IMR-90 (cell line): ENCODE results near the gene OSBPL3. TPM values are rescaled to one million over a fixed set of nuclear protein-coding genes. Genes with fewer than 3 reads are reported as not detected.

ENCODE experiments used
- ATAC-seq: fragments of 200-7000 bp; cut with Tn5 transposase; 2 replicates; pipeline ENCODE4 v1.9.1; 2020; ENCODE audit warnings: low read depth, mild to moderate bottlenecking, moderate library complexity
- BruUV-seq: library from RNA; stranded (reverse); fragments of 400-500 nt; replicated peaks from 2 replicates; lab custom pipeline; 2021; lab: Mats Ljungman, UMichigan
- CTCF ChIA-PET: fragments of 300-600 bp; formaldehyde crosslinking; extraction: SDS; loops from one replicate; lab custom pipeline; 2021; ENCODE audit warnings: antibody characterized with exemption; lab: Yijun Ruan, JAX
- POLR2A ChIA-PET: fragments of 300-600 bp; sonication (Branson Sonifier 250); formaldehyde crosslinking; loops from one replicate; lab custom pipeline; 2022; ENCODE audit warnings: antibody characterized with exemption; ENCODE audit not compliant: unreplicated experiment; lab: Charles Lee
- DNase-seq: peaks from one replicate; pipeline ENCODE4 v3.0.0; 2013
- H2AFZ ChIP-seq: replicated peaks from 2 replicates; pipeline ENCODE3; 2013; ENCODE audit warnings: low read length, mild to moderate bottlenecking; ENCODE audit not compliant: poor library complexity
- H2AK5ac ChIP-seq: 2 replicates; pipeline ENCODE4 v1.6.1; 2013; ENCODE audit warnings: low read depth, low read length, inconsistent platforms
- H2AK9ac ChIP-seq: replicated peaks from 2 replicates; pipeline ENCODE3; 2013; ENCODE audit warnings: mild to moderate bottlenecking, low read depth, low read length, moderate library complexity; ENCODE audit not compliant: poor library complexity
- H2BK120ac ChIP-seq: 2 replicates; pipeline ENCODE4 v1.6.1; 2013; ENCODE audit warnings: low read depth, low read length, inconsistent platforms
- H2BK15ac ChIP-seq: 3 replicates; pipeline ENCODE4 v1.6.1; 2013; ENCODE audit warnings: low read depth, low read length, inconsistent platforms
- H2BK20ac ChIP-seq: 2 replicates; pipeline ENCODE4 v1.6.1; 2013; ENCODE audit warnings: low read depth, mild to moderate bottlenecking, inconsistent platforms, low read length, moderate library complexity
- H2BK5ac ChIP-seq: 2 replicates; pipeline ENCODE4 v1.6.1; 2013; ENCODE audit warnings: mild to moderate bottlenecking, low read depth, low read length, inconsistent platforms; ENCODE audit not compliant: poor library complexity, severe bottlenecking
- H3K14ac ChIP-seq: replicated peaks from 2 replicates; pipeline ENCODE4 v1.6.1; 2013; ENCODE audit warnings: low read depth, low read length, inconsistent platforms
- H3K18ac ChIP-seq: 2 replicates; pipeline ENCODE4 v1.6.1; 2013; ENCODE audit warnings: low read depth, low read length, control low read depth
- H3K23ac ChIP-seq: 2 replicates; pipeline ENCODE4 v1.6.1; 2013; ENCODE audit warnings: low read depth, low read length, inconsistent platforms
- H3K27ac ChIP-seq: 2 replicates; pipeline ENCODE4 v1.5.1; 2013; ENCODE audit warnings: mild to moderate bottlenecking, control low read depth, low read length; ENCODE audit not compliant: insufficient read depth
- H3K27me3 ChIP-seq: 2 replicates; pipeline ENCODE4 v1.6.1; 2013; ENCODE audit warnings: low read length; ENCODE audit not compliant: control insufficient read depth, insufficient read depth
- H3K36me3 ChIP-seq: 2 replicates; pipeline ENCODE4 v1.6.1; 2013; ENCODE audit warnings: low read length, mixed read lengths; ENCODE audit not compliant: control insufficient read depth, insufficient read depth
- H3K4ac ChIP-seq: 2 replicates; pipeline ENCODE4 v1.6.1; 2013; ENCODE audit warnings: low read depth, low read length, inconsistent platforms
- H3K4me1 ChIP-seq: 2 replicates; pipeline ENCODE4 v1.6.1; 2013; ENCODE audit warnings: low read length, mixed read lengths; ENCODE audit not compliant: control insufficient read depth, insufficient read depth
- H3K4me2 ChIP-seq: 2 replicates; pipeline ENCODE4 v1.6.1; 2013; ENCODE audit warnings: low read depth, mild to moderate bottlenecking, control low read depth, low read length, moderate library complexity
- H3K4me3 ChIP-seq: 2 replicates; pipeline ENCODE4 v1.5.1; 2013; ENCODE audit warnings: low read depth, mild to moderate bottlenecking, control low read depth, low read length, moderate library complexity; ENCODE audit not compliant: insufficient read depth
- H3K56ac ChIP-seq: 2 replicates; pipeline ENCODE4 v1.6.1; 2013; ENCODE audit warnings: low read length, inconsistent platforms; ENCODE audit not compliant: insufficient read depth; ENCODE audit errors: extremely low read depth
- H3K79me1 ChIP-seq, 2 experiments: 2 replicates each; pipeline ENCODE4 v1.6.1; 2013; ENCODE audit warnings: low read length in 2 of 2, inconsistent platforms in 1 of 2, low read depth in 1 of 2
- H3K9ac ChIP-seq: 2 replicates; pipeline ENCODE4 v1.6.1; 2013; ENCODE audit warnings: low read depth, low read length, control low read depth
- H3K9me1 ChIP-seq: 2 replicates; pipeline ENCODE4 v1.6.1; 2013; ENCODE audit warnings: low read length, inconsistent platforms; ENCODE audit not compliant: insufficient read depth
- H3K9me3 ChIP-seq: 2 replicates; pipeline ENCODE4 v1.6.1; 2013; ENCODE audit warnings: low read length; ENCODE audit not compliant: control insufficient read depth, insufficient read depth
- H4K20me1 ChIP-seq: 2 replicates; pipeline ENCODE4 v1.6.1; 2013; ENCODE audit warnings: low read length, inconsistent platforms; ENCODE audit not compliant: insufficient read depth
- H4K5ac ChIP-seq: 2 replicates; pipeline ENCODE4 v1.6.1; 2013; ENCODE audit warnings: mild to moderate bottlenecking, low read depth, low read length, control low read depth
- H4K8ac ChIP-seq, 2 experiments: 2 replicates each; pipeline ENCODE4 v1.6.1; 2013; ENCODE audit warnings: low read depth in 2 of 2, low read length in 2 of 2, control low read depth in 1 of 2, inconsistent platforms in 1 of 2
- H4K91ac ChIP-seq: 2 replicates; pipeline ENCODE4 v1.6.1; 2013; ENCODE audit warnings: low read depth, low read length, inconsistent platforms; ENCODE audit not compliant: insufficient read depth
- BHLHE40 ChIP-seq: fragments of 150-350 bp; IDR thresholded peaks from 2 replicates; pipeline ENCODE4 v1.6.1; 2016; ENCODE audit warnings: mild to moderate bottlenecking, low read depth, low read length
- CEBPB ChIP-seq: IDR thresholded peaks from 2 replicates; pipeline ENCODE4 v1.6.1; 2012; ENCODE audit warnings: low read depth, low read length, improper control_type of control experiment
- ELK1 ChIP-seq: fragments of 150-350 bp; IDR thresholded peaks from 2 replicates; pipeline ENCODE4 v1.6.1; 2016; ENCODE audit warnings: low read depth, mild to moderate bottlenecking, low read length, moderate library complexity, borderline replicate concordance
- NFE2L2 ChIP-seq: fragments of 150-350 bp; IDR thresholded peaks from 2 replicates; pipeline ENCODE4 v1.6.1; 2016; ENCODE audit warnings: low read depth, mild to moderate bottlenecking, low read length
- RCOR1 ChIP-seq: IDR thresholded peaks from 2 replicates; pipeline ENCODE4 v1.6.1; 2012; ENCODE audit warnings: mild to moderate bottlenecking, low read length, improper control_type of control experiment; ENCODE audit not compliant: insufficient replicate concordance
- RFX5 ChIP-seq: IDR thresholded peaks from 2 replicates; pipeline ENCODE4 v1.8.0; 2012; ENCODE audit warnings: low read depth, mild to moderate bottlenecking, low read length, moderate library complexity
- SMC3 ChIP-seq: fragments of 150-350 bp; IDR thresholded peaks from 2 replicates; pipeline ENCODE4 v1.6.1; 2016; ENCODE audit warnings: low read depth, mild to moderate bottlenecking, antibody characterized with exemption, low read length, moderate library complexity
- dilution Hi-C: fragments of 300-500 bp; cut with HindIII; formaldehyde crosslinking; loops from one replicate; pipeline ENCODE4 v1.14.3; 2018; ENCODE audit warnings: low sequenced_read_pairs; ENCODE audit not compliant: unreplicated experiment
- in situ Hi-C: fragments of 300-500 bp; cut with MboI; formaldehyde crosslinking; loops from 3 replicates; pipeline ENCODE4 v1.14.3; 2019; ENCODE audit warnings: low sequenced_read_pairs, inconsistent platforms, mixed read lengths
- intact Hi-C: fragments of 100-400 bp; cut with micrococcal nuclease; formaldehyde crosslinking; loops from 2 replicates; pipeline ENCODE4 v1.10.0; 2022
- polyA plus RNA-seq, 3 experiments: library from polyadenylated mRNA; depleted of rRNA; stranded (reverse); fragments of >200 nt; gene quantifications; 2 replicates each; pipeline ENCODE4 v1.2.3, GENCODE V29; 2012; ENCODE audit warnings: low replicate concordance in 1 of 3
- total RNA-seq: library from RNA; depleted of rRNA; stranded (reverse); fragments of >200 nt; gene quantifications from 2 replicates; pipeline ENCODE4 v1.2.3, GENCODE V29; 2012

Gene OSBPL3
- total and polyA plus RNA-seq, 2 of the 4 experiments (the other 2 are of a cell fraction), result 18.0 to 29.9 TPM

GRCh38 chr7:24863626-24864025 is 116.4 kb downstream of the OSBPL3 start:
- H3K9me1 ChIP-seq, result peaks cover 3% of the 10 kb centered on the region
- POLR2A ChIA-PET, result no interaction called here
- dilution Hi-C loops (no loop called here), in situ Hi-C loops (no loop called here), intact Hi-C loops (no loop called here)
- no peaks in the 10 kb centered on the region for H3K4me1 ChIP-seq
- H2BK5ac ChIP-seq, result no peak overlapping the region
- TF ChIP-seq RCOR1 (no peak), BHLHE40 (no peak), NFE2L2 (no peak), RFX5 (no peak), CEBPB (no peak), ELK1 (no peak), SMC3 (no peak)
- H3K36me3 ChIP-seq, result peaks cover 18% of the 10 kb centered on the region
- no peak overlapping the region for H3K27ac ChIP-seq
- no peak overlapping the region for H2BK15ac ChIP-seq
- no peak overlapping the region for H2AK9ac ChIP-seq
- H2BK120ac ChIP-seq, result no peak overlapping the region
- CTCF ChIA-PET, result no interaction called here
- H3K56ac ChIP-seq, result no peak overlapping the region
- no peak overlapping the region for H3K4ac ChIP-seq
- H3K14ac ChIP-seq, result no peak overlapping the region
- H2AK5ac ChIP-seq, result no peak overlapping the region
- no peak overlapping the region for H2AFZ ChIP-seq
- BruUV-seq, result no TSS peak
- H3K27me3 ChIP-seq, result no peaks in the 10 kb centered on the region
- no peak overlapping the region for H3K18ac ChIP-seq
- H3K79me1 ChIP-seq, result peaks cover 6 to 12% of the 10 kb centered on the region in 2 experiments; a peak in 1 of 4 replicates
- H4K8ac ChIP-seq, result no peak overlapping the region
- no peak overlapping the region for H3K4me2 ChIP-seq
- DNase-seq, result no peak
- no peaks in the 10 kb centered on the region for H3K9me3 ChIP-seq
- H3K4me3 ChIP-seq, result no peak overlapping the region
- H4K20me1 ChIP-seq, result no peaks in the 10 kb centered on the region
- no peak overlapping the region for H3K23ac ChIP-seq
- no peak overlapping the region for H3K9ac ChIP-seq
- H4K5ac ChIP-seq, result no peak overlapping the region
- no peak for ATAC-seq
- no peak overlapping the region for H4K91ac ChIP-seq
- H2BK20ac ChIP-seq, result no peak overlapping the region
